T-helper 2 cell (primary cell): ENCODE data around the gene CHURC1.

Experiments used
- DNase-seq, 5 experiments: peaks; one replicate each; pipeline versions ENCODE4 v3.0.0 to v3.0.0-alpha.2; 2012 to 2022

The CHURC1 gene

GRCh38 chr14:64958743-64959142 lies 44.5 kb downstream of the CHURC1 start:
- DNase-seq: no peak

- no peak for DNase-seq
Measured at GRCh38 chr14:64960762-64961276, 46.6 kb downstream of the CHURC1 start.

- no peak for DNase-seq
Measured at GRCh38 chr14:64963611-64964010, 49.4 kb downstream of the CHURC1 start.

- no peak for DNase-seq
Measured at GRCh38 chr14:64965356-64966000, 51.2 kb downstream of the CHURC1 start.

GRCh38 chr14:64966976-64967375 lies 52.7 kb downstream of the CHURC1 start:
- no peak for DNase-seq

GRCh38 chr14:64968167-64968566 lies 53.9 kb downstream of the CHURC1 start:
- no peak for DNase-seq

- no peak for DNase-seq
Measured at GRCh38 chr14:64968651-64969050, 54.4 kb downstream of the CHURC1 start.

- no peak for DNase-seq
Measured at GRCh38 chr14:64970041-64970440, 55.8 kb downstream of the CHURC1 start.

GRCh38 chr14:64970776-64971477 lies 56.7 kb downstream of the CHURC1 start:
- DNase-seq: no peak

- no peak for DNase-seq
Measured at GRCh38 chr14:64971491-64971942, 57.3 kb downstream of the CHURC1 start.

GRCh38 chr14:64971943-64972791 lies 57.9 kb downstream of the CHURC1 start, which contains the start of gene RAB15:
TSS of gene RAB15 (minus strand) at chr14:64972336. CDS start at chr14:64972076, 260 bp downstream.
- DNase-seq: peak; percentile 18 to 50 (median 22)

- no peak for DNase-seq
Measured at GRCh38 chr14:64973026-64973442, 58.8 kb downstream of the CHURC1 start.

- DNase-seq: no peak
Measured at GRCh38 chr14:64973826-64974225, 59.6 kb downstream of the CHURC1 start.

GRCh38 chr14:64974563-64974962 lies 60.3 kb downstream of the CHURC1 start:
- DNase-seq: no peak

- DNase-seq: no peak
Measured at GRCh38 chr14:64979336-64980074, 65.2 kb downstream of the CHURC1 start.

- DNase-seq: peak in 2 of 5 experiments; percentile 23 to 70
Measured at GRCh38 chr14:64983439-64984310, 69.4 kb downstream of the CHURC1 start.
